Panc1 (cell line): ENCODE data around the gene FER1L5. TPM values are rescaled to one million over a fixed set of nuclear protein-coding genes. Genes with fewer than 3 reads are reported as not detected.

ENCODE experiments used
- ATAC-seq: fragments of 200-7000 bp; cut with Tn5 transposase; 2 replicates; pipeline ENCODE4 v1.9.1; 2020; ENCODE audit warnings: mild to moderate bottlenecking, moderate library complexity
- BruUV-seq: library from RNA; stranded (reverse); fragments of 400-500 nt; replicated peaks from 2 replicates; lab custom pipeline; 2021; lab: Mats Ljungman, UMichigan
- CTCF ChIA-PET: fragments of 300-600 bp; sonication (Branson Sonifier 250); formaldehyde crosslinking; loops from one replicate; lab custom pipeline; 2022; ENCODE audit warnings: antibody characterized with exemption; lab: Charles Lee
- POLR2A ChIA-PET: fragments of 300-600 bp; sonication (Branson Sonifier 250); formaldehyde crosslinking; loops from one replicate; lab custom pipeline; 2022; ENCODE audit warnings: antibody characterized with exemption; lab: Charles Lee
- DNase-seq: peaks from one replicate; pipeline ENCODE4 v3.0.0-alpha.2; 2010; ENCODE audit warnings: low read depth, low spot score
- H3K27ac ChIP-seq: 2 replicates; pipeline ENCODE4 v1.5.1; 2011; ENCODE audit warnings: mild to moderate bottlenecking, low read length, inconsistent platforms
- H3K27me3 ChIP-seq: fragments of 200-500 bp; sonication (Bioruptor generic); 2 replicates; pipeline ENCODE4 v1.6.0; 2014; ENCODE audit warnings: low read length, inconsistent platforms; ENCODE audit not compliant: control insufficient read depth, insufficient read depth
- H3K36me3 ChIP-seq: fragments of 200-500 bp; sonication (Bioruptor generic); 2 replicates; pipeline ENCODE4 v1.5.1; 2014; ENCODE audit warnings: inconsistent platforms, mild to moderate bottlenecking, low read length, moderate library complexity; ENCODE audit not compliant: control insufficient read depth, insufficient read depth
- H3K4me1 ChIP-seq: 2 replicates; pipeline ENCODE4 v1.5.1; 2011; ENCODE audit warnings: inconsistent platforms, mild to moderate bottlenecking, low read length, moderate library complexity; ENCODE audit not compliant: control insufficient read depth, insufficient read depth
- H3K4me3 ChIP-seq, 2 experiments: 2 replicates each; pipeline ENCODE4 v1.5.1; 2011 to 2012; ENCODE audit warnings: low read depth in 2 of 2, low read length in 2 of 2, mild to moderate bottlenecking in 2 of 2, inconsistent platforms in 1 of 2, moderate library complexity in 1 of 2
- H3K9me3 ChIP-seq: fragments of 200-500 bp; sonication (Bioruptor generic); 2 replicates; pipeline ENCODE4 v1.5.1; 2014; ENCODE audit warnings: low read depth, mild to moderate bottlenecking, inconsistent platforms, low read length, moderate library complexity; ENCODE audit not compliant: control insufficient read depth, insufficient read depth
- CTCF ChIP-seq: fragments of 450-650 bp; IDR thresholded peaks from 2 replicates; pipeline ENCODE4 v1.5.1; 2017; ENCODE audit warnings: mild to moderate bottlenecking
- POLR2AphosphoS5 ChIP-seq: IDR thresholded peaks from 2 replicates; pipeline ENCODE4 v1.6.1; 2012; ENCODE audit warnings: mild to moderate bottlenecking, low read depth, low read length, moderate library complexity
- SIN3A ChIP-seq: IDR thresholded peaks from 2 replicates; pipeline ENCODE4 v1.6.1; 2012; ENCODE audit warnings: low read depth, mild to moderate bottlenecking, low read length, moderate library complexity, borderline replicate concordance; ENCODE audit not compliant: insufficient read depth
- TCF7L2 ChIP-seq: IDR thresholded peaks from 2 replicates; pipeline ENCODE4 v1.6.1; 2011; ENCODE audit warnings: mild to moderate bottlenecking, low read depth, low read length, inconsistent platforms
- in situ Hi-C: cut with HindIII; loops from 2 replicates; pipeline ENCODE4 v1.10.0; 2016; ENCODE audit warnings: low sequenced_read_pairs, low pct_unique_long_range_greater_than_20kb
- intact Hi-C: fragments of 100-400 bp; cut with micrococcal nuclease; formaldehyde crosslinking; loops from one replicate; pipeline ENCODE4 v1.10.0; 2022; ENCODE audit not compliant: unreplicated experiment
- total RNA-seq: library from RNA; stranded (reverse); gene quantifications from one replicate; pipeline ENCODE4 v1.2.1, GENCODE V29; 2021; ENCODE audit not compliant: unreplicated experiment
- TF ChIP-seq, protein P1 (sequence below), 2 experiments: IDR thresholded peaks; 2 replicates each; pipeline ENCODE4 v1.6.1; 2011 to 2012; ENCODE audit warnings: low read depth in 2 of 2, control low read depth in 1 of 2, low read length in 1 of 2, mild to moderate bottlenecking in 1 of 2, moderate library complexity in 1 of 2; ENCODE audit not compliant: insufficient read depth in 1 of 2

FER1L5 gene
- total RNA-seq, 1 experiment from 2014 or later: not detected

- CTCF ChIA-PET: no interaction called here
These were observed 54.9 kb downstream of the FER1L5 start for GRCh38 chr2:96697476-96697875.

DNA sequence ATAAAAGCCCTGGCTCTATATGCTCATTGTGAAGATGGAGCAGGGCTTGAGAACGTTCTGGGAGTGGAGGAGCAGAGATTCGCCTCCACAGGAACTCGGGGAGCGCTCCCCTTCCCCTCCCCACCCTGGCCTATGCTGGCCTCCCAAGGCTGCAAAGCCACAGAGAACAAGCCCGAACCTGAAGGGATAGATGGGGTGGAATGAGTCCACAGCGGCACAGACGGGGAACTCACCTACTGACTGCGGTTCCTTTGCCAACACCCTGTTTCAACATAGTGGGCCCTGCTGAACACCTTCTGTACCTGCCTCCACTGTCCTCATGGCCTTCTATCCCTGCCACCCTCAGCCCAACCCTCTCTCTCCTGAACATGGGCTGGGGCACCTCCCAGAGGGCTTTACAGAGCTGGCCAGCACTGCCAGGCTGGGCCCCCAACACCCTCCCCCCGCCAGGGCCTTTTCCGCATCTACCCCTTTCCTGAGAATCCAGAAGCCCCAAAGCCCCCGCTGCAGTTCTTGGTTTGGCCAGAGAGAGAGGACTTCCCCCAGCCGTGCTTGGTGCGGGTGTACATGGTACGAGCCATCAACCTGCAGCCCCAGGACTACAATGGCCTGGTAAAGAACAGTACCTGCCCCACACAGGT is 55.8 kb downstream of the FER1L5 start:
- intact Hi-C loops (no loop called here), in situ Hi-C loops (no loop called here)
- TF ChIP-seq, protein P1, sequence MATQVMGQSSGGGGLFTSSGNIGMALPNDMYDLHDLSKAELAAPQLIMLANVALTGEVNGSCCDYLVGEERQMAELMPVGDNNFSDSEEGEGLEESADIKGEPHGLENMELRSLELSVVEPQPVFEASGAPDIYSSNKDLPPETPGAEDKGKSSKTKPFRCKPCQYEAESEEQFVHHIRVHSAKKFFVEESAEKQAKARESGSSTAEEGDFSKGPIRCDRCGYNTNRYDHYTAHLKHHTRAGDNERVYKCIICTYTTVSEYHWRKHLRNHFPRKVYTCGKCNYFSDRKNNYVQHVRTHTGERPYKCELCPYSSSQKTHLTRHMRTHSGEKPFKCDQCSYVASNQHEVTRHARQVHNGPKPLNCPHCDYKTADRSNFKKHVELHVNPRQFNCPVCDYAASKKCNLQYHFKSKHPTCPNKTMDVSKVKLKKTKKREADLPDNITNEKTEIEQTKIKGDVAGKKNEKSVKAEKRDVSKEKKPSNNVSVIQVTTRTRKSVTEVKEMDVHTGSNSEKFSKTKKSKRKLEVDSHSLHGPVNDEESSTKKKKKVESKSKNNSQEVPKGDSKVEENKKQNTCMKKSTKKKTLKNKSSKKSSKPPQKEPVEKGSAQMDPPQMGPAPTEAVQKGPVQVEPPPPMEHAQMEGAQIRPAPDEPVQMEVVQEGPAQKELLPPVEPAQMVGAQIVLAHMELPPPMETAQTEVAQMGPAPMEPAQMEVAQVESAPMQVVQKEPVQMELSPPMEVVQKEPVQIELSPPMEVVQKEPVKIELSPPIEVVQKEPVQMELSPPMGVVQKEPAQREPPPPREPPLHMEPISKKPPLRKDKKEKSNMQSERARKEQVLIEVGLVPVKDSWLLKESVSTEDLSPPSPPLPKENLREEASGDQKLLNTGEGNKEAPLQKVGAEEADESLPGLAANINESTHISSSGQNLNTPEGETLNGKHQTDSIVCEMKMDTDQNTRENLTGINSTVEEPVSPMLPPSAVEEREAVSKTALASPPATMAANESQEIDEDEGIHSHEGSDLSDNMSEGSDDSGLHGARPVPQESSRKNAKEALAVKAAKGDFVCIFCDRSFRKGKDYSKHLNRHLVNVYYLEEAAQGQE (IDR thresholded peaks at IDR 0.05; ENCODE audit: insufficient read depth in 1 of 2, low read depth in 2 of 2, low read length in 1 of 2): no peak
- TF ChIP-seq CTCF (no peak), POLR2AphosphoS5 (no peak), SIN3A (no peak), TCF7L2 (no peak)
- ATAC-seq: no peak
- no peak overlapping the region for H3K4me3 ChIP-seq
- no peak for DNase-seq
- H3K36me3 ChIP-seq: no peaks in the 10 kb centered on the region
- H3K9me3 ChIP-seq: no peaks in the 10 kb centered on the region
- H3K27ac ChIP-seq: no peak overlapping the region
- H3K27me3 ChIP-seq: no peaks in the 10 kb centered on the region
- H3K4me1 ChIP-seq: no peaks in the 10 kb centered on the region
- ChIA-PET CTCF (no interaction called here), POLR2A (no interaction called here)
- BruUV-seq: no TSS peak

More at GRCh38 chr2:96697476-96697875, 54.9 kb downstream of the FER1L5 start:
- no peaks in the 10 kb centered on the region for H3K27me3 ChIP-seq
- in situ Hi-C loops (no loop called here), intact Hi-C loops (no loop called here)
- H3K4me3 ChIP-seq: no peak overlapping the region
- H3K9me3 ChIP-seq: no peaks in the 10 kb centered on the region
- DNase-seq (no peak), ATAC-seq (no peak)
- BruUV-seq: no TSS peak
- POLR2A ChIA-PET: no interaction called here
- no peak overlapping the region for H3K27ac ChIP-seq
- H3K4me1 ChIP-seq: no peaks in the 10 kb centered on the region
- TF ChIP-seq CTCF: no peak
- TF ChIP-seq SIN3A: no peak
- no peak for TF ChIP-seq POLR2AphosphoS5
- TF ChIP-seq TCF7L2: no peak
- TF ChIP-seq, protein P1 (IDR thresholded peaks at IDR 0.05; ENCODE audit: insufficient read depth in 1 of 2, low read depth in 2 of 2, low read length in 1 of 2): no peak
- H3K36me3 ChIP-seq: no peaks in the 10 kb centered on the region
